ENCODE measurements around the gene SAP30BP. TPM values are rescaled to one million over a fixed set of nuclear protein-coding genes. Genes with fewer than 3 reads are reported as not detected.

SAP30BP gene
- total RNA-seq, 1 donor from 2014 or later, result 41.2 TPM

DNA sequence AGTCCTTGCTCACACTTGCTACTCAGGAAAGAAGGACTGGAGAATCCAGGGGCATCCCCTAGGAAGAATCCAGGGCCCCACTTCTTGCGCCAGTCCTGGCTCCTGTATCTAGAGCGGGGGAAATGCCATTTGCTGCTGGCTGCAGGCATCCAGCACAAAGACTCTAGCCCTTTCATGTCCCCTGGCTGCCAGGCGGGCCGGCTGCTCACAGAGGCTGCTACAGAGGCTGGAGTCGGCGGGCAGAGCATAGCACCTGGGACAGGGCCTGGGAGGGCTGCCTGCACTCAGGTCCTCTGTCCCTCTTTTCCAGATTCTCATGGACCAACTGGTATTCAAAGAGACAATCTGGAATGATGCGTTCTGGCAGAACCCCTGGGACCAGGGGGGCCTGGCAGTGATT, 20.1 kb upstream of the SAP30BP start:
- DNase-seq (ENCODE audit: low read depth in 2 of 2), result no peak

- no peak for DNase-seq (ENCODE audit: low read depth in 2 of 2)
Observed at GRCh38 chr17:75647921-75648320, 19.2 kb upstream of the SAP30BP start.

DNA sequence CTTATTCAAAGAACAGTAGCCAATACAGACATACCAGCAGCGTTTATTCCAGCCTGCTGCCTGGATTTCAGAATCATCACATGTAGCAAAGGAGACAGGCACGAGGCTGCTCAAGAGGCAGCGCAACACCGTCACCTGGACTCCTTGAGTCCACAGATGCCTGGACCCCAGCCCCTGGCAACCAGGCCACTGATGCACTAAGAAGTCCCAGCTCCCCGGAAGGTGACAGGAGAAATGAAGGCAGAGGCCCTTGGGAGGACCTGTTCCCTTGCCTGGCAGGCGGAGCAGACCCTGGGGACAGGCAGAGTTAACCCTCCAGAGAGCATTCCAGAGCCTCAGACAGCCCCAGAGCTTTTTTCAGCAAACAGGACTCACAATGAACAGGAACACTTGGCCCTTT, 17.5 kb upstream of the SAP30BP start:
- DNase-seq (ENCODE audit: low read depth in 2 of 2), result no peak

DNA sequence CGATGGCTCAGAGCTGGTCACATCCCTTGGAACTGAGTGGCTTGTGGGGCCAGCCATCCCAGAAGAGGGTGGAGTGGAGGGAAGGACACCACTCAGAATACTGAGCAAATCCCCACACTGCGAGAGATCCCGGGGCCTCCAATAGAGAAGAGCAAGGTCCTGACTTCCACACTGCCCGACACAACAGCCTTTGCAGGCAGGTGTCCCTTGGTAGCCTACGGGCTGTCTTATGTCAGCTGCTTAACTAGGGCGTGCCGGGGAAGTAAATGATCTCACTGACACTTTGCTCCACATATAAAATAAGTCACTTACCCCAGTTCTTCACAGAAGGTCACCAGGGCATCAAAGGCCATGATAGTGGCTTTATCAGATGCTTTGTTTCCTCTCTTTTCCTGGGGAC, 16.3 kb upstream of the SAP30BP start:
- DNase-seq (ENCODE audit: low read depth in 2 of 2), result no peak

- no peak for DNase-seq (ENCODE audit: low read depth in 2 of 2)
Observed at GRCh38 chr17:75652341-75652740, 14.8 kb upstream of the SAP30BP start.

DNA sequence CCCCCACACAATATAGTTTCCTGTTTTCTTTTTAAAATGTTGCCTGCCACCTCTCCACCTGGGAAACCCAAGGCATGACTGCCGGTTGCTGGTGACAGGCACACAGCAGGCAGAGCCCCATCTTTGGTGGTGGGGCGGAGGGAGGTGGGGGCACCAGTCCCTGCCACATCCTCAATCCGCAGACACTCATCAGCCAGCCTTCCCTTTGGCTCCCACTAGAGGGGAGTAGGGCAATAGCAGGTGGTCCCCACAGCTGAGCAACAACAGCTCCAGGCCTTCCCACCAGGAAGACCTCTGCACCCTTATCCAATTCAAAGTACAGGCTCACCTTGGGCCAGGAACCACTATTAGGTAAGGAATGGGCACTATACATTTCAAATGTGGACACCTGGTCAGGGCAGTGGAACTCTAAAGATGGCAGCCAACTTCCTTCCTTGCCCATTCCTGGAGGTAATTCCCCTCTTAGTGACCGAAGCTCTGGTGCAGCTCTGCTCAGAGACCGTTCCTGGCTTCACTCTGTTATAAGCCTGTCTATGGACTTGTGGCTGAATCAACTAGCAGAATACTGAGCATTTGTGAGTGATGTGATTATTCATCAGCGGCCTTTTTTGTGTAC, 14.1 kb upstream of the SAP30BP start:
- DNase-seq (ENCODE audit: low read depth in 2 of 2), result peak in 1 of 2 donors; percentile 57

- DNase-seq (ENCODE audit: low read depth in 2 of 2), result peak; percentile 76 to 82
Observed at GRCh38 chr17:75654176-75654575, 13.0 kb upstream of the SAP30BP start.

- no peak for DNase-seq (ENCODE audit: low read depth in 2 of 2)
Observed at GRCh38 chr17:75658237-75658636, 8.9 kb upstream of the SAP30BP start.

- no peak for DNase-seq (ENCODE audit: low read depth in 2 of 2)
Observed at GRCh38 chr17:75661531-75661930, 5.6 kb upstream of the SAP30BP start.

DNA sequence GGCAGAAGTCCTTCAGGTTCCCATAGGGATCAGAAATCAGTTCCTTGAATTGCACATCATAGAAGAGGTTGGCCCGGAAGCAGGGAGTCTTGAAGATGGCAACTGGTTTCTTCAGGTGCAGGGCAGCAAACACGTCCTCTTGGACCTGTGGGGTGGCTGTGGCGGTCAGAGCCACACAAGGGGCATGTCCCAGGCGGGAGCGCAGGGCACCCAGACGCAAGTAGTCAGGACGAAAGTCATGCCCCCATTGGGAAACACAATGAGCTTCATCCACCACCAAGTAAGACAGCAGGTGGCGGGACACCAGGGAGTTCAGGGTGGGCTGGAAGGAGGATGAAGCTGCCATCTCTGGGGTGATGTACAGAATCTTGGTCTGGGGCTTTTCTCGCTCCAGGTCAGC, 4.6 kb upstream of the SAP30BP start:
- DNase-seq (ENCODE audit: low read depth in 2 of 2), result no peak

- no peak for DNase-seq (ENCODE audit: low read depth in 2 of 2)
Observed at GRCh38 chr17:75664099-75664549, 3.0 kb upstream of the SAP30BP start.

DNA sequence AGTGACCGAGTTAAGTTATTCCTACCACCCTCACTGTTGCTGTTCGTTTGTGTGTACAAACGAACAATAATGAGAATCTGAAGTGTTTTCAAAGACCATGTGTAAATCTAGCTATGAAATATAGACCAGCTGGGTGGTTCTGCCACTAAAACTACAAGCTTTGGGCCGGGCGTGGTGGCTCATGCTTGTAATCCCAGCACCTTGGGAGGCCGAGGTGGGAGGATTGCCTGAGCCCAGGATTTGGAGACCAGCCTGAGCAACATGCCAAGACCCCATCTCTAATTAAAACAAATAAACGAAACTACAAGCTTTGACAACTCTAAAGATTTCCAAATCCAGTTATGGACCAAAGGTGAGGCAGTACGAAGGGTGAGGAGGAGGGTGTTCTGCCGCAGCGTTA, 1.2 kb upstream of the SAP30BP start:
- DNase-seq (ENCODE audit: low read depth in 2 of 2), result no peak

DNA sequence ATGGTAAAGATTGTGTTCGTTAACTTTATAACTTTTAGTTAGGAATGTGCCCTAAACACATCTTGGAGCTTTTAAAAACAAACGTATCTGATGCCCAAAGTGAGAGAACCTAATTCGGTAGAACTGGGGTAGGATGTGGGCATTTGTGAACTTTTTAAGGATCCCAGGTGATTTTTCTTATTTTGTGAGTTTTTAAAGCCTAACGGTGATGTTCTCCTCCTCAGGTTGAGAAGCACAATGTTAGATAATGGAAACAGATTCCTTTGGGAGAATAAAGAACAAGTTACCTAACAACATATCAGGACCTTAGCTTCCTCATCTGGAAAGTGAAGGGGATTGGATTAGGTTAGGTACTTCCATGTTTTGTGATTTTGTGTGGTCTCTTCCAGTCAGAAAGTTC, 687 bp downstream of the SAP30BP start:
- no peak for DNase-seq (ENCODE audit: low read depth in 2 of 2)

DNA sequence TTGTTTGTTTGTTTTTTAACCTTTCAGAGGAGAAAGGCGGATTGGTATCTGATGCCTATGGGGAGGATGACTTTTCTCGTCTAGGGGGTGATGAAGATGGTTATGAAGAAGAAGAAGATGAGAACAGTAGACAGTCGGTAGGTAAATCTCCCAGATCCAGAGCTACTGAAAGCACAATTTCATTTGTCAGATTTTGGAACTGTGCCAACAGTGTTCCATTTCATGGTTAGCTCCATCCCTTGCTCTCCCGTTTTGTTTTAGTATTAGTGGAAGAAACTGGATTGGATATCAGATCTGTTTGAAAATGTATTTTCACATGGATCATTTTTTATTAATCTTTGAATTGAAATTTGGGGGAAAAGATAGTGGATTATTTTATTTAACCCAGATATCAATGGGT, 1.4 kb downstream of the SAP30BP start:
- DNase-seq (ENCODE audit: low read depth in 2 of 2), result no peak

DNA sequence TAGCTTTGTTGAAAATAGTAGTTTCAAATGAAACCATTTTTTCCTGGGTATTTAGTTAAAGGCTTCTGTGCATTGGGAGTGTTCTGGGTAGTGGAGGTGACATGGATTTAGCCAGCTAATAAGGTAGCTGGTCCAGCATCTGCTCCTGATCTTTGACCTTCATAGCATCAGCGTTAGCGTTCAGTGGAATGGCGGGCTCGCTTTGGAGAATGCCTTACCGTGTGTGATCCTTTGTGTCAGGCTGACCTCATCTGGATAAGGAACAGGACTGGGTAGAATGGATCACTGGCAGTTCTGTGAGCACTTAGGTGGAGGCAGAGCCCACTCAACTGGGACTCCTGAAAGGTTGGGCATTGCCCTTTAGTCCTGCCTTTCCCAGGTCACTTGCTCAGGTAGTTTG, 3.7 kb downstream of the SAP30BP start:
- DNase-seq (ENCODE audit: low read depth in 2 of 2), result no peak

DNA sequence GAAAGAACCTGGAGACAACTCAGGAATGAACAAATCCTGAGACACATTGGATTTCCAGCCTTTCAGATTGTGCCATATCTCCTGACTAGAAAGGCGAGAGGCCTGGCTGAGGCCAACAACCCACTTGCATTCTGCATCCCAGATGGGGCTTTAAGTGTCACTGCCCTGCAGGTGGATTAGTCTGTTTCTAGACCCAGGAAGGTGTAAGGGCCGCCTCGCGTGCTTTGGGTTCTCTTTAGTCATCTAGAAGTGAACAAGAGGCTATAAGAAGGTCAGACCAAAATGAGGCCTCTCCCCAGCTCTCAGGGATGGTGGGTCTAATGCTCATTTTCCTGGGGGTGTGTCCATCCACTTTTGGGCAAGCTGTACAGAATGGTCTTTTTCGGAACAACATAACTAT, 4.9 kb downstream of the SAP30BP start:
- DNase-seq (ENCODE audit: low read depth in 2 of 2), result no peak

DNA sequence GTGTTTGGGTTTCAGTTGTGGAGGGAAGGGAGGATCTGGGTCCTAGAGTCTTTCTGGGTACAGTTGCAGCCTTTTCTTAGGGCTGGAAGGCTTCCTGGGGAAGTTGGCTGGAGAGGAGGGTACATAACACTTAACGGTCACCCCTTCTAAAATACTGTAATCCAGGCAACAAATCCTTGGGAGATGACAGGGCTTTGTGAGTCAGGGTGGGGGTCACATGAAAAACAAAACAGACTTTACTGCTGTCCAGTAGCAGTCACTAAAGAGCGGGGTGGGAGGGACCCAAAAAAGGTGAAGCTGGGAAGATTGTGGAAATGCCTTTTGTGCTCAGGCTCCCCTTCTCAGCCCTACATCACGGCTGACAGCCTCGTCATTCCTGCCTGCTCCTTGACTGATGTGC, 6.3 kb downstream of the SAP30BP start:
- no peak for DNase-seq (ENCODE audit: low read depth in 2 of 2)

- DNase-seq (ENCODE audit: low read depth in 2 of 2), result peak in 1 of 2 donors; percentile 62
Observed at GRCh38 chr17:75676461-75676860, 9.3 kb downstream of the SAP30BP start.

DNA sequence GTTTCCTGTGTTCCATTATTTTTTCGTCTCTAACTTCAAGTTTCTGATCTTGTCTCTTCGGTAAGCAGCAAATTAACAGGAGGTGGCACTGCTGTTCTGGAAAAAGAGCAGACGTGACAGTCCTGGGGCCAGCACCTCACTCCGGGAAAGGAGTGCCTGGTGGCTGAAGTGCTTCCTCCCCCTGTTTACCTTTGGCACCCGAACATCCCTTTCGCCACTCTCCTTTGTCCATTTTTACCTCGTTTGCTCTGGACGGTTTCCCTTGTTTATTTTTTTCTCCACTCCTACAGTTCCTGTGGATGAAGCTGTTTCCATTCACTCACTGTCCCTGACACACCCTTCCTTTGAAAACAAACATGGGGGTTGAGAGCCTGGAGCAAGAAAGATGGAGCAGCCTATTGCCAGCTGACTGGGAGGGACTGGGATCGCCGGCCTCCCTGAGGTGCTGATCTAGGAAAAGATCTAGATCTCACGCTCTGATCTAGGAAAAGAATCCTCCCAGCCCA, 12.6 kb downstream of the SAP30BP start:
- DNase-seq (ENCODE audit: low read depth in 2 of 2), result peak; percentile 94 to 97

- DNase-seq (ENCODE audit: low read depth in 2 of 2), result no peak
Observed at GRCh38 chr17:75680431-75680830, 13.3 kb downstream of the SAP30BP start.

DNA sequence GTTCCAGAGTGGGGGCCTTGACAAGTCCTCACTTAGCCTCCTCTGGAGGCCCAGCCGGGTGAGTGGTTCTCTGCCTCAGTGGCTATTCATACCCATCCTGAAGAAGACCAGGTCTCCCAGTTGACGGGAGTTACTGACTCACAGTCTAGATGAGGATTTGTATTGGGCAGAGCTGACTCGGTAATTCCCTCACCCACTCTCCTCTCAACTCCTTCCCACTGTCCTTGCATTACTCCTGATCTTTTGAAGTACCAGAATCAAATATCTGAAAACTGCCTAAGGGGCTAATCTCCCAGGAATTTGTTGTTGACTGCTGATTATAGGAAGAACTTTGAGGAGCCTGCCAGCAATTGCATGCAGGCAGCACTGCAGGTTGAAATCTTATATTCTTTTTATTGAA, 14.2 kb downstream of the SAP30BP start:
- DNase-seq (ENCODE audit: low read depth in 2 of 2), result no peak

DNA sequence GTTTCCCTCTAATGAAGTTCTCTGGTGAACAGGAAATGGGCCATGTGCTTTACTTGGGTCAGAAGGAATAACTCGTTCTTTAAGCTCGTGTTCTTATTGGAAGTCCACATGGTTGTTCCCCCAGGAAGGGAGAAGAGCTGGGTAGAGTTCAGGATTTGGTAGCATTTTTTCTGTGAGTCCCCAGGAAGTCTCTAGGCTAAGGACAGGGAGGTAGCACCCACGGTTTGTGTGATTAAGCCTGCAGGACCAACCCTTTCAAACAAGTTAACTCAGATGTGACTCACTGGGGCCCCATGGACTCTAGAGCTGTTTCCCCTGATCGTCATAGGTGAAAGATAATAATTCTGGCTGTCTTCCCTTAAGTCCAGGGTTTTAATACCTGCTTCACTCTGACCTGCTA, 16.4 kb downstream of the SAP30BP start:
- peak in 1 of 2 donors; percentile 57 for DNase-seq (ENCODE audit: low read depth in 2 of 2)

- peak in 1 of 2 donors; percentile 59 for DNase-seq (ENCODE audit: low read depth in 2 of 2)
Observed at GRCh38 chr17:75684249-75684648, 17.1 kb downstream of the SAP30BP start.

- no peak for DNase-seq (ENCODE audit: low read depth in 2 of 2)
Observed at GRCh38 chr17:75684924-75685323, 17.8 kb downstream of the SAP30BP start.
